Fibroblast of skin of right quadriceps (primary cell): Measurements from ENCODE around the gene EFHC2.
"Not testable (repeated sequence)": the region's sequence is repeated elsewhere in the genome, so short reads cannot be mapped to it uniquely, and the experiment has no call there.

Experiments
- DNase-seq: peaks from one replicate; pipeline ENCODE4 v3.0.0-alpha.2; 2013

The EFHC2 gene

DNA sequence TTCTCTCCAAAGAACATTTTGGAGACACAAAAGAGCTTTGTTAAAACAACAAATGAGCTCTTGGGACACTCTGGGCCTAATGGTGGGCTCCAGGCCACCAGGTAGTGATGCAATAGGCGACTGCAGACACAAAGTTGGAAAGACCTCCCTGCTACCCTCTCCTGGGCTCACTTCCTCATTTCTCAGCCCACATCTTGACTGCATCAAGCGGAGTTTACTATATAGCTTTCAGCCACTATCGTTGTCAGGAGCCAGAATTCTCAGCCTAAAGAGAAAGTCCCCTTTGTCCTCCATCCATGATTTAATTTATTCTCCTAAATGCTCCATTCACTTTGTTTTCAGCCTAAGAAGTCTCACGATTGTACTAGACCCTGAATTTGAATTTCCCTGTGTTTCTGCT, 114.9 kb downstream of the EFHC2 start:
- no peak for DNase-seq

DNA sequence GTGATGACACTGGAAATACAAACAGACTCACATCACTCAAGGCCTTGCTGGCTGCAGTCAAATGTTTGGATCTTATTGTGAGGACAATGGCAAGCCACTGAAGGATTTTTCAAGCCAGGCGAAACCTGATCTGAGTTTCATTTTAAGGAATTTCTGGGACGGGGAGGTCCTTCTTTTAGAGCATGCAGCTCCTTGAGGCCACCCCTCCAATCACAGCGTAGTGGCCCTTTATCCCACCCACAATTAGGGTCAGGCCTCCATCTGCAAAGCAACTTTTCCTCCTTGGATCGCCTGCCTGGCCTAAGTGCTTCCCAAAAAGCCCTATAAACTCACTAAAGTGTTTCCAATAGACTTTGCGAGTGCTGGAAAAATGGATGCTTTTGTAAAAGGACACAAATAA, 115.5 kb downstream of the EFHC2 start:
- DNase-seq = peak; percentile 1

DNA sequence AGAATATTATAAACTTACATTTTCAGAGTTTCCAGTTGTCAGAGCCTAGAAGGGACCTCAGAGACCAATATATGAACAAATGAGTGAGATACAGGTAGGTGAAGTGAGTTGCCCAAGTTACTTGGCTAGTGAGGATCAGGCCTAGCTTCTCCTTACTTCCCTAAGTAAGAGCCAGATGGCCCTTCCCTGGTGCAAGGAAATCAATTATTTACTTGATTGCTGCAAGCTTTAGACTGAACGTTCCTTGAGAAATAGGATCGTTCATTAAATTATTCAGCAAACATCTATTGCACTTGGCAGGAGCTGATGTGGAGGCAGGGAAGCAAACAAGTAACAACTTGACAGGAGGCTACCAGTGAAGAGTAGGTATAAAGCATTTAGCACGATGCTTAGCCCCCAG, 117.8 kb downstream of the EFHC2 start:
- no peak for DNase-seq

DNA sequence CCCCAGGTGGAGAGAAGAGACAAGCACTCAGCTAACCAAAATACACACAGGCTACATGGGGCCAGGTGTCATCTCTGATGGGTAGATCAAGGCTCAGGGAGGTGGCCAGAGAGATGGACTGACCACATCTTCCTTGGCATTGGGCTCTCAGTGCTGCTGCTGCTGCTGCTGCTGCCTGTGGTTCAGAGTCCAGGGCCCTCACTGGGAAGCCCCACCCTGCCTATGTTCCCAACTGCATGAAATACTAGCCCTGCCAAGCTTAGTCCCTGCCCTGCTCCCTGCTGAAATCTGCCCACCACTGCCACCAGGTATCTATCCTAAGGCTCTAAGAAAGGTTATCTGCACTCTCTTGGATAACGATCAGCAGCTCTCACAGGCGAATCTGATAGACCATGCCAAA, 118.7 kb downstream of the EFHC2 start:
- no peak for DNase-seq

DNA sequence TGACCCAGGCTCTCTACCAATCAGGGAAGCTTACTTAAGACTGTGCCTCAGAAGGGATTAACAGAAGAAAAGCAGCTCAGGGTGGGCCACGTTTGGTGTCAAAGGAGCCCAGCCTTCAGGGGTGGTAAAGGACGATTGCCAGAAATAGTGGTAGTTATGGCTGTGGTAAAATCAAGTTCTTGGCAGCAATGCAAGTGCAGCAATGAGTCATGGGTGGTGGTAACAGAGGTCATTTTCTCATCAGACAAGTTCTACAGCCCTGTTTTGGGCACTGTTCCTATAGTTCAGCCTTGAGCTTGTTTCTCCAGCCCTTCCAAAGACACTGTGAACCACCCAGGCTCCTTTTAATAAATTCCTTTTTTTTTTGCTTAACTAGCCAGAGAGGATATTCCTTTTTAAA, 120.3 kb downstream of the EFHC2 start:
- peak; percentile 50 for DNase-seq

DNA sequence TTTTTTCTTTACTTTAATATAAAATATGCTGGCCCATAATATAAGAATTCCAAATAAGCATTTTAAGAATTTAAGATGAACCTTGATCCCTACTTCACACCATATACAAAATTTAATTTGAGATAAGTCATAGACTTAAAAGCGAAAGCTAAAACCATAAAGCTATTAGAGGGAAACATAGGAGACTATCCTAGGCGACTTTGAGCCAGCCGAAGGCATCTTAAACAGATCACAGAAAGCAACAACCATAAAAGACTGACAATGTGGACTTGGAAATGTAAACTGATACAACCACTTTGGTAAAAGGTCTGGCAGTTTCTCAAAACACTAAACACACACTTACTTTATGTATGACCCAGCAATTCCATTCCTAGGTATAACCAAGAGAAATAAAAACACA, 125.0 kb downstream of the EFHC2 start:
- no peak for DNase-seq

DNA sequence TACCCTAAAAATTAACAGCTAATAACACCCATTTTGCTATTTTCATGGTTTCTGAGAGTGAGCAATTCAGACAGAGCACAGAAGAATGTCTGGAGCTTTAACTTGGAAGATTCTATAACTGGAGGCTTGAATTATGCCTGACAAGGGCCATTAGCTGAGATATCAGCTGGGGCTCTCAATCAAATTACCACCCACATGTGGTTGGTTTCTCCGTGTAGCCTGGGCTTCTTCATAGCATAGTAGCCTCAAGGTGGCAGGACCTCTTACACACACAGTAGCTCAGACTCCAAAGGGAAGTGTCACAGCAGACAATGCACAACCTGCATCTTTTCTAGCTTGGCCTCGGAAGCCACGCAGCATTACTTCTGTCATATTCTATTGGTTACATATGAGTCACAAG, 127.3 kb downstream of the EFHC2 start:
- DNase-seq = no peak

DNA sequence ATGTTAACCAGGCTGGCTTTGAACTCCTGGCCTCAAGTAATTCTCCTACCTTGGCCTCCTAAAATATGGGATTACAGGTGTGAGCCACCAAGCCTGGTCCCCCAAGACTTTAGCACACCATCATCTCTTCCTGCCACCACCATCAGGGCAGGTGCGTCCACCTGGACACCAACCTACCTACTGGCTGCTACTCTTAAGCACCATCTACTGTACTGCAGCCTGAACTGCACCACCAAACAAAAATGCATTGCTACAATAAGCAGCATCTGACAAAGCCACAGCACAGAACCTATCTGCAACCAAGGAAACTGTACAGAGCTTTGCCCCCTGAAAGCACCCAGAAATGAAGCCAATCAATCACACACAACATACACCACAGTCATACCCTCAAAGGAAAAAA, 139.7 kb downstream of the EFHC2 start:
- no peak for DNase-seq

DNA sequence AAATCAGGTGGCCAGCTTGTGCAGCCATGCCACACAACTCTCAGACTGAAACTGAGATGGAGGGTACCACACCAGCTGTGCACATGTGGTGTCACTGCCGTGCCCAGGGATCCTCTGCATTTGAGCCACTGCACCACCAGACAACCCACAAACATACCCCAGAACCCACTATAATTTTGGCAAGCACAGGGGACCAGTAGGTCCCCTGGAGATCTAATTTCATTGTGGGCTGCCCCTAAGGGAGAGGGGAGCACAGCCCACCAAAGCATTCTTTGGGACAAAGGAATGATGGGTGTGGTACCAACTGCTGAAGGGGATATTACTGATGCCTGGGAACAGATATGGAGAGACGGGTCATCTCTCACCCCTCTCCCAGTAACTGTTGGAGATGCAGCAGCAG, 140.9 kb downstream of the EFHC2 start:
- DNase-seq = no peak

DNA sequence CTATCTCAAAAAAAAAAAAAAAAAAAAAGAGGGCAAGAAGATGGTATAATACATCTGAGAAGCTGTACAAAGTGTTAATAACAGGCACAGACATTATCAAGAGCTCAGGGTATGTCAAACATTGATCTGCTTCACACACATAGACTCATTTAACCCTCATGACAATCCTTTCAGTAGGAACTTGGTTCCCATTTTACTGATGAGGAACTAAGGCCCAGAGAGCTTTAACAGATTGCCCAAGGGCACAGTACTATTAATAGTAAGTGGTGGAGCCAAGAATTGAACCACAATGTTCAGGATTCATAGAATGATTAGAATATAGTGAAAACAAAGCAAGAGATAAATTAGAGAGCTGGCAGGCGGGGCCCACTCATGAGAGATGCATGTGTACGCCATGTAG, 154.4 kb downstream of the EFHC2 start:
- DNase-seq = no peak

DNA sequence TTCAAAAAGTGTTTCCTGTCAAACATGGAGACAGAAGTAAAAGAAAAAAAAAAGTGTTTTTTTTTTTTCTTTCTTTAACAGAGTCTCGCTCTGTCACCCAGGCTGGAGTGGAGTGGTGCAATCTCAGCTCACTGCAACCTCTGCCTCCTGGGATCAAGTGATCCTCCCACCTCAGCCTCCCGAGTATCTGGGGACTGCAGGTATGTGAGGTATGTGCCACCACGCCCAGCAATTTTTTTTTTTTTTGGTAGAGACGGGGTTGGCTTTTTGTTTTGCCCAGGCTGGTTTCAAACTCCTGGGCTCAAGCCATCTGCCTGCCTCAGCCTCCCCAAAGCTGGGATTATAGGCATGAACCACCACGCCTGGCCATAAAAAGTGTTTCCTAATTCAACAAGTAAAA, 155.6 kb downstream of the EFHC2 start:
- DNase-seq = not testable (repeated sequence)

DNA sequence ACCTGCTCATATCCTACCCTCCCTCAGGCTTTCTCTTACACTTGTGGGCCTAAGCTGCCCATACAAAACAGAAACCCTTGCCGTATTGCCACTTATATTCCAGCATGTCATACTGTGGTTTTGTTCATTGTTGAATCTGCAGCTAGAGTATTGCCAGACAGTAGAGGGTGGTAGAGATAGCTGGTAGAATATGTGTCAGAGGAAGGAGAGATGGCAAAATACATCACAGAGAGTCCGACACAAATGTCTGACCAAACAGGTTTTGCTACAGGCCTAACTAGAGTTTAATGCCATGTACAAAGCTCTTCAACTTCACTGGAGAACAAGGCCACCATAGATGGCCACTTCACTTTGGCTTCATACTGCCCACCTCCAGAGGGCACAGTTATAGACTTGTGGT, 160.1 kb downstream of the EFHC2 start:
- no peak for DNase-seq

DNA sequence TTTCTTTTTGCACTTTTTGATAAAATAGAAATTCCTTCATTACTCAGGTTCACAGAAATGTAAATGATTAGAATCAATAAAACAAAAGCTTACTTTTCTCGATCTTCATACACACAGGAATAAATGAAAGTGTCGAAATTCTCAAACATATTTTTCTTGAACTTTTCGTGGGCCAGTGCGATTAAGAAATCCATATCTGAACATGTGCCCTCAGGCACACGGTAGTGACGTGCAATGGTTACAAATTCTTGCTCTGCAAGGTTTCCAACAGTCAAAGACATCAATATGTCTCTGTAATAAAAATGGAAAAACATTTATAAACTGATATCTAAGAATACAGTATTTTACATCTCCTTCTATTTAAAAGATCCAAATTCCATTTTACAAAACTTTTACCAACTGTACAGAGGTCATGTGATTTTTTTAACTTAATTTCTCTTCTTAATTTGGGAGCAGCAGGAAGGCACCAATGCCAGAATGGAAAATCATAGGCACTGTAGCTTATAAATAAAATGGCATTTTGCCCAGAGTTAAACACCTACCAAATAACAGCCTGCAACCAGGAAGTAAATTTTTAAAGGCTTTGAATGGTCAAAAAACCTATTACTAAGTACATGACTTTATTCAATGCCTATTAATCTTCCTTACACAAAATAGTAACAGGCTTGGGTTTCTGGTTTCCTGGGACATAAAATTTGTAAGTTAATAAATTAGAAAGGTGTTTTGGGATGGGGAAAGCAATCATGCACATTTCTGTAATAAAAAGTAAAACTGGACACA, 165.0 kb downstream of the EFHC2 start:
- DNase-seq = no peak

DNA sequence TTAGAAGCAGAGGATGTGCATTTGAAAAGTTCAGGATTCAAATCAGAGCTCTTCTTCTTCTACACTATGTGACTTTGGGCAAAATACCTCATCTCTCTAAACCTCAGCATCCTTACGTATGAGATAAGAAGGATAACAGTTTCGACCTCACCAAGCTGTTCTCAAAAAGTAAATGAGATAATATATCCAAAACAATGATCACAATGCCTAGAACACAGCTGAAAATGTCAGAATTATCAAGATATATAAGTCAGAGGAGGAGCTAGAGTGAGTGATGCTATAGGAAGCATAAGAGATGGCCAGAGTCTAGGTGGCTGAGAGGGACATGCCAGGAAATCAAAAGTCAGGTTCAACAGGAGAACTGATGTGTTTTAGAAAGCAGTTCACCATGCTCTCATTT, 168.0 kb downstream of the EFHC2 start:
- DNase-seq = no peak

DNA sequence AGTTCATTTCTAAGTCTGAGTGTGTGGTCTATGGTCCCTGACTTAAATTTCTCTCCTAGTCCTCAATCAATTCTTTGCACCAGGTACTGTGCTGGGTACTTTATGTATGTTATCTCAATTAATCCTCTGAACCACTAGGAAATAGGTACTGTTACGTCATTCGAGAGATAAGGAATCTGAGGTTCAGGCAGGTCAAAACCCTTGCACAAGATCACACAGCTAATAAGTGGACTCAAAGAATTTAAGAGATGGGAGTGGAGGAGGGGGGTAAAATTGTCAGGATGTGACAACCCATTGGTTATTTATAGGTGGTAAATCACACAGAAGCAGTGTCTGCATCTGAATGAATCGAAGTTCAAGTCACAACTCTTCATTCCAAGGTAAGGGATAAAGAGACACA, 169.4 kb downstream of the EFHC2 start:
- DNase-seq = no peak

DNA sequence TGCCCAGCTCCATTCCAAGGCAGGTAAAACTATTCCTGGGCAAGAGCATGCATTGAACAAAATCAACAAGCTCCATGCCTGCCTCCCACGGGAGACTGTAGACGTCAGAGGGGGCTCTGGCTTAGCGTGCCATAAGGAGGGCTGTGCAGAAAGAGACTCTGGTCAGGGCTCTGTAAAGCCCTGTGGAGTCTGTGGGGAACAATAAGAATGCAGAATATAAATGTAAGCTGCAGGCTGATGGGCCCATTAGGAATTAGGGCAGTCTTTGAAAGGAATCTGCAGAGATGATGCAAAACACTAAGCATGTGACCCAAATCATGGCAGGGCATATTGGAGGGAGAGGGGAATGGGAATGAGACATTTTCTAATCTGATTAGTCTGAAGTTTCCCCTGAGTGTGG, 170.3 kb downstream of the EFHC2 start:
- no peak for DNase-seq

DNA sequence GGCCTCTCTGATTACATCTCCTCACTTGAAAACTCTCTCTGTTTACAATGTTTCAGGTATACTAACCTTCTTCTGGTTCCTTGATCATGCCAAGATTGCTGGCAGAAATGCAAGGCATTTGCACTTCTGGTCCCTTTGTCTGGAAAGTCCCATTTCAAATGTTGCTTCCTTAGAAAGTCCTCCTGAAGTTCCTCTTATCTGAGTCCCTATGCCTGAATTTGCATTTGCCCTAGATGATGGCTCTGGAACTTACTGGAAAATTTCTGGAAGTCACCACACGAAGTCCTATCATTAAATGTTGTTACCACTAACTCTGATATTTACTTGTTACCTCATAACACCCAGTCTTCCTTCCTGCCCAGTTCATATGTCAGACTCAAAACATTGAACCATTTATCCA, 176.4 kb downstream of the EFHC2 start:
- no peak for DNase-seq

DNA sequence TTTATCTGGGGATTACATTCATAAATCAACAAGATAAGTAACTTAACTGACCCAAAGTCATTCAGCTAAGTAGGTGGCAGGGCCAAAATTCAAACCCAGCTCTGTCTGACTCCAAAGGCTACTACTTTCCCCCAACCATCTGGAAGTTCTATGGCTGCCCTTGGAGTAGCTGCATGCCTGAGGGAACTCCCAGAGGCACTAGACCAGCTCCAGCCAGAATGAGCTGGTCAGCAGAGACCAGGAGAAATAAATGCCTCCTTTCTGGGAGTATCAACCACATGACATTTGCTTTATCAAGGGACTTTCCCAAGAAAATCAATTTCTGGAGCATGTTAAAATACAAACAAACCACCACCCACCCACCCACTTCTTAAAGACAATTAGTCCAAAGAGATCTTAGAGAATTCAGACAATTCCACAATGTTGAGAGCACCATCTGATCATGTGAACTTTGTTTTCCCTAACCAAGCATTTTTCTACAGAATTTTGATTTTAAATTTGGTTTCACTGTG, 180.5 kb downstream of the EFHC2 start:
- DNase-seq = no peak

DNA sequence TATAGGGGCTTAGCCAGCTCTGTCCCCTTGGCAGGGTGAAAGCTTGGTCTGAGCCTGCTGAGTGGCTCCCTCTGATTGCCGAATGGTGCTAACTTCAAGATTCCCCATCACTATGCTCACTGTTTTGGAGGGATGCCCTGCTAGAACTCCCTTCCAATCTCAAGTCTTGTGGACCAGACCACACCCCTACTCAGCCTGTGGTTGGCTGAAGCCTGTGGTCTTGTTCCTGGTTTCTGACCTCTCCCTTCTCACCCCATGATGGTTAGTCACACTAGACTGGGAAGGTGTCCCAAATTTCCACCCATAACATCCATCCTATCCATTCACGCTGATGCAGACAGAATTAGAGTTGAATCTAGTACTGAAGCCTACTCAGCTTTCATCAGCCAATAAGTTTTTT, 185.6 kb downstream of the EFHC2 start:
- no peak for DNase-seq

DNA sequence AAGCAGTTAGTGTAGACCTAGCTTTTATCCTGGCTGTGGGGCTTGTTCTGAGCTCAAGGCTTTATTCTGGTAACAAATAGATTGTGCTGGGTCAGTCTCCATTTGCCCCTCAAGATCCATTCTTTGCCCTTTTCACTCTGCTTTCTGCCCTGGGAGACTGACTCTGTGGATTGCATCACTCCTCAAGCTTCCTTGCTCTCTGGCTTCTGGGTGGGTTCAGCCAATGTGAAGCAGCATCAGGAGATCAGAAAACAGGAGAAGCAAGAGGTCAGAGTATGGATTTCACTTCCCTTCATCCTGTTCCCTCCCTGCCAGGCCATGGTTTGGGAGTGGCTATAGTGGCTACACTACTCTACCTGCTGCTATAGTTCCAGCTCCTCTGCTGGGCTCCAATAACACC, 186.2 kb downstream of the EFHC2 start:
- no peak for DNase-seq

DNA sequence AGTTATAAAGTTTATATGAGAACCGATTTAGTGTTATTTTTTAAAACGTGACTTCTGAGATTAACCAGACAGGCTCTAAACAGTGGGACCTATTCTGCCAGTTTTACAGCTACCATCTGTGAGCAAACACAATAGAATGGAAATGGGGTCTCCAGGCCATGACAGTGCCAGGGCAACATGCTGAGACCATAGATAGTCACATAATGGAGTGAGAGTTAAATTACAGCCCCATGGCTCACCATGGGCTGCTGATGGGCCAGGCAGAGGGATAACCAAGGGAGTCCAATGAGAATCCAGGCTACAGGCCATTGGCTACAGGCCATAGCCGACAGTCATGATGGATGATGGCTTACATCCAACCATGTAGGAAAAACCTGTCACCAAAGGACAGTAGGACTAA, 186.7 kb downstream of the EFHC2 start:
- no peak for DNase-seq

DNA sequence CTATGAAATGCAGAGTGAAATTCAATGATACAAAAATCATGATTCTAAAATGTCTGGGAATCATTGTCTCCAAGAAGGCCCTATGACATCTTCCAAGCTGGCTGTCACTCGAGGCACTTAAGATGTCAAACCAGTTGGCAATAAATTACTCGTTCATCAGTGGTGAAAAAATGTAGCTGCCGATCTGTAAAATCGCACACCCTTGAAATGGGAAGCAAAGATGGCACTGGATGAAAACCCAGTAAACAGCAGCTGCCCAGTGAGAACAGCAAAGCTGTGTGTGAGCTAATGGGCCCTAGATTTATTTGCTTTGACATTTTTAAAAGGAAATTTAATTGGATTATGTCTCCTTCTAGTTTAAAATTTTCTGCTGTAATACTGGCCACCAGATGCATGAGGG, 188.3 kb downstream of the EFHC2 start:
- DNase-seq = no peak

DNA sequence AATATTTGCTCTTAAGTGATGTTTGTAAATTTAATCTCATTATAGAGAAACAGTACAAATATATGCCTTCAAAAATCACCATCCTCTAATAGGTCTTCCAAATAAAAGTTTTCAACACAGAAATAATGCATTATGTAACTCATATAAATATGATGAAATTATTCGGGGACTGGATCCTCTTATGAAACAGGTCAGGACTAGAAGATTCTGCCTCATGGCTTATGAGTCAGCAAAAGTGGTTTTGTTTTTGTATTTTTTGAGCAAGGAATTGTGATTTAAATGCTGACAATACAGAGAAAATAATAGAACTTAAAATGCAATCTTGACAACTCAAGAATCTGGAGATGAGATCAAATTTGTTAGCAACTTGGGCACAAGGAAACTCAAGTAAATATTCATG, 190.6 kb downstream of the EFHC2 start:
- no peak for DNase-seq

DNA sequence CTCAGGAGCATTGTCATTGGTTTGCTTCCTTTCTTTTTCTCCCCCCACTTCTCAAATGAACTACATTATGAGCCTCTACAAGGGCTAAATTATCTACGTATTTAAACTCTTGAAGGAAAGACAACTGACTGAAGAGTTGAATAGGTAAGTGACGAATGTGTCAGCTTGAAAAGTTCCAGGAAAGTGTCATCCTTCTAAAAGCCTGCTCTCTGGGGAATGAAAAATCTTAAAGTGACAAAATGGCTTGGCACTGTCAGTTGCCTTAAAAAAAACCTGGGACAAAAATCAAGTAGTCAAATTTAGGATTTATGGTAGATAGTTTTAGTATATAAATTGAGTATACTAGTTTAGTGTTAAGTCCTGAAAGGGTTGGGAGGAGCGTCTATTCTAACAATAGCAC, 196.3 kb downstream of the EFHC2 start:
- no peak for DNase-seq

DNA sequence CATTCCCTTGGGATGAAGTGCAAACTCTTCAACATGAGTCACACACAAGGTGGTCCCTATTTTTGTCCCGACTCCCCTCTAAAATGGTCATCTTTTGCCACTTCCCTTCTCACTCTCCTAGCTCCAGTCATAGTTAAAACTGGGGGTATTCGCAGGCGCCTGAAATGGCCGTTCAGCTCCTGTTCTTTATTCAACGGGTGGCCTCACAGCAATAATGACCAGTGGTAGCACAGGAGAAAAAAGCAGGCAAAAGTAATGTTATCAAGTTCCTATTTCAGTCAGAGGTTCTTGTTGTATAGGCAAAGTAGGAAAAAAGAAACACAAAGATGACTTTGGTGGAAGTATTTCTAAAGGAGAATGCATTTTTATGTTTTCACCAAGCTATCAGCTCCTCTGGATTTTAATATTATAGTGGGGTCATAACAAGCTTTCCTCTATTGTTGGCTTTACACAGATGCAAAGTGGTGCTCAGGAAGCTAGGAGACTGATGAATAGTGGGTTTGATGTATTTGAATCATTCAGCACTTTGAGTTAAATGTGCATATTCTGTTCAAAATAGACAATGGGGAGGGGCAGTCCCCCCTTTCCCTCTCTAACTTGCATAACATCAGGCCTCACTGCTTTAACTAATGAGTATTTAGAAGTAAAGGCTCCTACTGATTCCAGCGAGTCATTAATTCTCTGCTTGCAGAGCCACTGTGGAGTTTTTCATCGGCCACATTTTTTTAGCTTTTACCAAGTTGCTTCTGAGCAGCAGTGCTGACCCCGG, 199.1 kb downstream of the EFHC2 start:
- DNase-seq = no peak
